H1 (cell line): ENCODE data around the gene CYP2C18. TPM values are rescaled to one million over a fixed set of nuclear protein-coding genes. Genes with fewer than 3 reads are reported as not detected.

Source experiments
- CTCF ChIA-PET: fragments of 300-600 bp; sonication (Branson Sonifier 250); formaldehyde crosslinking; loops from one replicate; lab custom pipeline; 2021; ENCODE audit not compliant: partially characterized antibody; lab: Charles Lee
- POLR2A ChIA-PET: fragments of 300-600 bp; sonication (Branson Sonifier 250); formaldehyde crosslinking; loops from one replicate; lab custom pipeline; 2021; ENCODE audit warnings: inconsistent platforms; ENCODE audit not compliant: partially characterized antibody; lab: Charles Lee
- DNase-seq, 2 experiments: peaks; one replicate each; pipeline versions ENCODE4 v3.0.0 to v3.0.0-alpha.2; 2010 to 2022; ENCODE audit warnings: low spot score in 2 of 2, low read depth in 1 of 2, mixed read lengths in 1 of 2
- FAIRE-seq: peaks from 2 replicates; lab custom pipeline; 2011; peaks lifted over from hg19 to GRCh38; lab: Jason Lieb, UNC
- H2AFZ ChIP-seq: 2 replicates; pipeline ENCODE4 v1.8.1; 2012; ENCODE audit warnings: low read length, inconsistent platforms
- H2AK5ac ChIP-seq: 2 replicates; pipeline ENCODE4 v1.6.1; 2013; ENCODE audit warnings: low read depth, low read length
- H2BK120ac ChIP-seq: replicated peaks from 2 replicates; pipeline ENCODE3; 2013; ENCODE audit warnings: low read depth, low read length, inconsistent platforms
- H2BK12ac ChIP-seq: 2 replicates; pipeline ENCODE4 v1.6.1; 2013; ENCODE audit warnings: low read depth, low read length
- H2BK15ac ChIP-seq: 2 replicates; pipeline ENCODE4 v1.6.1; 2013; ENCODE audit warnings: low read length
- H2BK20ac ChIP-seq: 2 replicates; pipeline ENCODE4 v1.6.1; 2013; ENCODE audit warnings: low read length
- H2BK5ac ChIP-seq: 2 replicates; pipeline ENCODE4 v1.6.1; 2013; ENCODE audit warnings: low read depth, low read length
- H3K14ac ChIP-seq: 2 replicates; pipeline ENCODE4 v1.6.1; 2013; ENCODE audit warnings: inconsistent platforms; ENCODE audit not compliant: insufficient read length
- H3K18ac ChIP-seq: 2 replicates; pipeline ENCODE4 v1.6.1; 2013; ENCODE audit warnings: low read length; ENCODE audit errors: extremely low read depth
- H3K23ac ChIP-seq: 2 replicates; pipeline ENCODE4 v1.6.1; 2013; ENCODE audit warnings: inconsistent platforms; ENCODE audit not compliant: insufficient read length
- H3K23me2 ChIP-seq: 2 replicates; pipeline ENCODE4 v1.6.1; 2013; ENCODE audit warnings: low read depth, low read length
- H3K27ac ChIP-seq: 2 replicates; pipeline ENCODE4 v1.6.1; 2011; ENCODE audit warnings: low read depth, low read length, inconsistent platforms
- H3K27me3 ChIP-seq, 4 experiments: replicated peaks in 1 of 4; 1 replicate in 1 of 4; 2 replicates in 3 of 4; pipeline versions ENCODE4 v1.6.1 to v1.8.1; 2011 to 2013; ENCODE audit warnings: low read length in 3 of 4, mild to moderate bottlenecking in 3 of 4, inconsistent platforms in 2 of 4, mixed read lengths in 2 of 4, moderate library complexity in 1 of 4; ENCODE audit not compliant: control insufficient read depth in 3 of 4, insufficient read depth in 3 of 4; ENCODE audit errors: extremely low read depth in 1 of 4
- H3K36me3 ChIP-seq, 4 experiments: 2 replicates each; pipeline versions ENCODE4 v1.6.1 to v1.8.1; 2011 to 2013; ENCODE audit warnings: mild to moderate bottlenecking in 4 of 4, low read length in 3 of 4, moderate library complexity in 2 of 4, control low read depth in 1 of 4, inconsistent platforms in 1 of 4; ENCODE audit not compliant: insufficient read depth in 4 of 4, control insufficient read depth in 2 of 4
- H3K4ac ChIP-seq: replicated peaks from 2 replicates; pipeline ENCODE3; 2013; ENCODE audit warnings: low read length, low read depth, mixed read lengths, inconsistent platforms; ENCODE audit not compliant: insufficient read length
- H3K4me1 ChIP-seq, 4 experiments: replicated peaks in 1 of 4; 1 replicate in 1 of 4; 2 replicates in 3 of 4; pipeline versions ENCODE4 v1.6.1 to v1.8.1; 2011 to 2013; ENCODE audit warnings: low read length in 3 of 4, inconsistent platforms in 2 of 4, mixed read lengths in 1 of 4; ENCODE audit not compliant: insufficient read depth in 4 of 4, control insufficient read depth in 3 of 4
- H3K4me2 ChIP-seq, 2 experiments: 2 replicates each; pipeline versions ENCODE4 v1.6.1 to v1.8.1; 2011 to 2013; ENCODE audit warnings: low read depth in 2 of 2, low read length in 2 of 2, control low read depth in 1 of 2, inconsistent platforms in 1 of 2, mild to moderate bottlenecking in 1 of 2; ENCODE audit not compliant: insufficient read depth in 1 of 2
- H3K4me3 ChIP-seq, 4 experiments: fragments of 200-600, 300-600 bp in 1 of 4; sonication (generic), shearing (Covaris generic), sonication (Bioruptor Twin) in 1 of 4; 2 replicates each; pipeline versions ENCODE4 v1.5.1 to v1.8.1; 2011 to 2016; ENCODE audit warnings: low read length in 4 of 4, low read depth in 3 of 4, control low read depth in 2 of 4, inconsistent platforms in 2 of 4, mild to moderate bottlenecking in 2 of 4, mixed read lengths in 1 of 4, moderate library complexity in 1 of 4; ENCODE audit not compliant: insufficient read depth in 2 of 4; ENCODE audit errors: extremely low read depth in 1 of 4
- H3K56ac ChIP-seq: replicated peaks from 2 replicates; pipeline ENCODE3; 2013; ENCODE audit warnings: low read depth, mild to moderate bottlenecking, mixed read lengths, low read length, inconsistent platforms; ENCODE audit not compliant: insufficient read length
- H3K79me1 ChIP-seq: 2 replicates; pipeline ENCODE4 v1.6.1; 2013; ENCODE audit warnings: low read depth, low read length, control low read depth
- H3K79me2 ChIP-seq, 2 experiments: 2 replicates each; pipeline versions ENCODE4 v1.6.1 to v1.8.1; 2012 to 2013; ENCODE audit warnings: low read length in 2 of 2, mild to moderate bottlenecking in 2 of 2, inconsistent platforms in 1 of 2; ENCODE audit not compliant: insufficient read depth in 2 of 2, control insufficient read depth in 1 of 2
- H3K9ac ChIP-seq, 4 experiments: replicated peaks in 1 of 4; 1 replicate in 1 of 4; 2 replicates in 3 of 4; pipeline versions ENCODE4 v1.6.1 to v1.8.1; 2011 to 2013; ENCODE audit warnings: low read depth in 3 of 4, low read length in 3 of 4, control low read depth in 2 of 4, mild to moderate bottlenecking in 2 of 4, moderate library complexity in 2 of 4, inconsistent platforms in 1 of 4; ENCODE audit errors: extremely low read depth in 1 of 4
- H3K9me3 ChIP-seq, 2 experiments: 2 replicates each; pipeline versions ENCODE4 v1.6.1 to v1.8.1; 2012 to 2013; ENCODE audit warnings: mild to moderate bottlenecking in 2 of 2, moderate library complexity in 2 of 2, control low read depth in 1 of 2, inconsistent platforms in 1 of 2, low read depth in 1 of 2, low read length in 1 of 2, mixed read lengths in 1 of 2; ENCODE audit not compliant: insufficient read depth in 2 of 2
- H4K20me1 ChIP-seq, 2 experiments: replicated peaks in 1 of 2; 2 replicates each; pipeline versions ENCODE3 to v1.8.1; 2011 to 2013; ENCODE audit warnings: inconsistent platforms in 2 of 2, low read length in 2 of 2, mild to moderate bottlenecking in 1 of 2; ENCODE audit not compliant: insufficient read depth in 2 of 2, control insufficient read depth in 1 of 2
- H4K5ac ChIP-seq: 2 replicates; pipeline ENCODE4 v1.6.1; 2013; ENCODE audit warnings: low read length, low read depth, mixed read lengths, inconsistent platforms; ENCODE audit not compliant: insufficient read length
- H4K8ac ChIP-seq: 2 replicates; pipeline ENCODE4 v1.8.0; 2013; ENCODE audit warnings: mild to moderate bottlenecking, moderate library complexity, low read length, inconsistent platforms; ENCODE audit not compliant: insufficient read depth; ENCODE audit errors: extremely low read depth
- H4K91ac ChIP-seq: replicated peaks from 2 replicates; pipeline ENCODE3; 2013; ENCODE audit warnings: low read length, mixed read lengths, inconsistent platforms; ENCODE audit not compliant: insufficient read length
- CEBPB ChIP-seq: IDR thresholded peaks from 2 replicates; pipeline ENCODE4 v1.6.1; 2012; ENCODE audit warnings: low read depth, low read length
- CREB1 ChIP-seq: IDR thresholded peaks from 2 replicates; pipeline ENCODE4 v1.6.1; 2012; ENCODE audit warnings: inconsistent platforms
- EP300 ChIP-seq, 2 experiments: IDR thresholded peaks; 1 replicate in 1 of 2; 2 replicates in 1 of 2; pipeline ENCODE4 v1.6.1; 2011 to 2012; ENCODE audit warnings: low read depth in 2 of 2, low read length in 2 of 2, mild to moderate bottlenecking in 2 of 2, borderline replicate concordance in 1 of 2, inconsistent platforms in 1 of 2, moderate library complexity in 1 of 2
- MAFK ChIP-seq: IDR thresholded peaks from 2 replicates; pipeline ENCODE4 v1.6.1; 2012; ENCODE audit warnings: low read depth, mild to moderate bottlenecking, improper control_type of control experiment, low read length
- NRF1 ChIP-seq: IDR thresholded peaks from 2 replicates; pipeline ENCODE4 v1.6.1; 2011; ENCODE audit warnings: mild to moderate bottlenecking, low read depth, low read length, improper control_type of control experiment
- RXRA ChIP-seq: IDR thresholded peaks from 2 replicates; pipeline ENCODE4 v1.6.1; 2011; ENCODE audit warnings: low read depth, mild to moderate bottlenecking, low read length, moderate library complexity; ENCODE audit not compliant: insufficient read depth
- TAF7 ChIP-seq: optimal IDR thresholded peaks from 2 replicates; pipeline ENCODE3; 2011; ENCODE audit warnings: low read depth, mild to moderate bottlenecking, inconsistent platforms, low read length, moderate library complexity, borderline replicate concordance
- WGBS, 2 experiments: shearing (Covaris generic) in 1 of 2; methylation state at CpG; one replicate each; pipeline versions ENCODE4 v1.1.6 to v1.1.7; 2013 to 2015; ENCODE audit warnings: low lambda C conversion rate in 2 of 2, mixed read lengths in 2 of 2, inconsistent platforms in 1 of 2, low coverage in 1 of 2, missing lambda C conversion rate in 1 of 2; ENCODE audit not compliant: insufficient replicate concordance in 2 of 2, insufficient coverage in 1 of 2, insufficient read length in 1 of 2; ENCODE audit errors: extremely low coverage in 1 of 2, missing lambda C conversion rate in 1 of 2; 5-methylcytosine and 5-hydroxymethylcytosine counted together
- polyA plus RNA-seq, 7 experiments: library from polyadenylated mRNA; depleted of rRNA in 3 of 7; stranded (reverse) in 5 of 7; unstranded in 2 of 7; fragments of >200 nt in 5 of 7; fragments of 200-250 nt in 2 of 7; gene quantifications; 1 replicate in 5 of 7; 2 replicates in 1 of 7; 4 replicates in 1 of 7; pipeline versions ENCODE4 v1.2.1 to v1.2.3, GENCODE V29; 2011 to 2013; ENCODE audit warnings: missing spikeins in 2 of 7, mixed read lengths in 2 of 7
- total RNA-seq: library from RNA; stranded (reverse); fragmentation: NEBNext Ultra II Directional; extraction: Animal tissue kit (Norgen Biotek cat#: 25700); gene quantifications from 2 replicates; pipeline ENCODE4 v1.2.1, GENCODE V29; 2021

CYP2C18 gene
- total and polyA plus RNA-seq, 2 of the 8 experiments (the other 6 are each of a cell fraction or from before 2014, with no cell fraction given): 0.17 TPM; not detected in 1

DNA sequence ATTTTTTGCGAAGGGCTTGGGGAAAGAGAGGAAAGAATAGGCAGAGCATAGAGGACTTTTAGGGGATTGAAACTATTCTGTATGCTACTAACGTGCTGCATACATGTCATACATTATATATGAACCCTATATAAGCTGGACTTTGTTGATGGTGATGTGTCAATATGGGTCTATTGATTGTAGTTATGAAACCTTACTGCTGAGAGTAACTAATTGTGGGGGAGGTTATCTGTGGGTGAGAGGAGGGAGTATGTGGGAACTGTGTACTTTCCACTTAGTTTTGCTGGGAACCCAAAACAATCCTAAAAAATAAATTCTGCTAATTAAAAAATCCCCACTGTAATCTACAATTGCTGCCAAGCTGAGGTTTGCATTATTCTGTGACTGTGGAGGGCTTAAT is 63.6 kb downstream of the CYP2C18 start:
- Histone ChIP-seq H3K18ac (no peak overlapping the region), H3K14ac (no peak overlapping the region), H3K56ac (no peak overlapping the region), H3K79me1 (no peaks in the 10 kb centered on the region), H3K4me3 (no peak overlapping the region), H3K27me3 (no peaks in the 10 kb centered on the region), H3K27ac (no peak overlapping the region), H3K9ac (no peak overlapping the region), H3K9me3 (peaks cover 12 to 23% of the 10 kb centered on the region in 2 experiments; a peak in 3 of 4 replicates), H4K5ac (no peak overlapping the region), H3K79me2 (no peaks in the 10 kb centered on the region), H3K23ac (no peak overlapping the region), H2BK5ac (no peak overlapping the region), H4K8ac (no peak overlapping the region), H3K23me2 (no peaks in the 10 kb centered on the region), H2BK12ac (no peak overlapping the region), H2BK120ac (no peak overlapping the region), H2BK20ac (no peak overlapping the region), H3K4ac (no peak overlapping the region), H4K91ac (no peak overlapping the region), H4K20me1 (no peaks in the 10 kb centered on the region), H2BK15ac (no peak overlapping the region), H2AK5ac (no peak overlapping the region), H2AFZ (no peak overlapping the region), H3K36me3 (no peaks in the 10 kb centered on the region), H3K4me1 (no peaks in the 10 kb centered on the region), H3K4me2 (no peak overlapping the region)
- no peak for TF ChIP-seq NRF1
- no peak for TF ChIP-seq CEBPB
- TF ChIP-seq TAF7: no peak
- TF ChIP-seq RXRA: no peak
- TF ChIP-seq CREB1: no peak
- TF ChIP-seq EP300 (IDR thresholded peaks at IDR 0.05; ENCODE audit: borderline replicate concordance in 1 of 2, low read depth in 2 of 2, low read length in 2 of 2): no peak
- no peak for TF ChIP-seq MAFK
- FAIRE-seq (no peak), DNase-seq (no peak)
- CTCF ChIA-PET: no interaction called here
- POLR2A ChIA-PET: no interaction called here
- WGBS, 2 experiments: 98% methylated on average over 2 of the region's 2 CpGs; no CpG with 5 or more reads in 1 of the 2 experiments
